Sciatic nerve (tissue), 2 donors: ENCODE data around the gene TBC1D22A. TPM values are rescaled to one million over a fixed set of nuclear protein-coding genes. Genes with fewer than 3 reads are reported as not detected.
"Not testable (repeated sequence)": the region's sequence is repeated elsewhere in the genome, so short reads cannot be mapped to it uniquely, and the experiment has no call there.

Experiments used
- ATAC-seq: fragments of 200-7000 bp; cut with Tn5 transposase; one replicate; pipeline ENCODE4 v1.9.1; 2020; ENCODE audit warnings: mild to moderate bottlenecking, moderate library complexity
- DNase-seq: peaks from one replicate; pipeline ENCODE4 v3.0.0-alpha.2; 2020; ENCODE audit warnings: low spot score
- intact Hi-C: fragments of 100-400 bp; cut with DNase I; formaldehyde crosslinking; loops from one replicate; pipeline ENCODE4 v1.14.2; 2022
- total RNA-seq: library from RNA; stranded (reverse); fragmentation: NEBNext Ultra II Directional; extraction: Animal tissue kit (Norgen Biotek cat#: 25700); gene quantifications from one replicate; pipeline ENCODE4 v1.2.1, GENCODE V29; 2021
- donor health status: DM: no; HTN: no; CAD: no.
- donor health status: DM: no; HTN: no; CAD: no.

Gene TBC1D22A
- total RNA-seq, result 36.3 TPM

- ATAC-seq (peak; percentile 98), DNase-seq (peak; percentile 97)
- intact Hi-C loops, result no loop called here
Measured at GRCh38 chr22:46762238-46763050, at the start of gene TBC1D22A. Gene TBC1D22A, plus strand, starts transcription at chr22:46762650. Its CDS starts 137 bp downstream, at chr22:46762787.

GRCh38 chr22:46714550-46714949 is 47.9 kb upstream of the TBC1D22A start:
- ATAC-seq, result peak; percentile 45

GRCh38 chr22:46719921-46720320 is 42.5 kb upstream of the TBC1D22A start:
- intact Hi-C loops, result no loop called here
- no peak for ATAC-seq

More at GRCh38 chr22:46714550-46714949, 47.9 kb upstream of the TBC1D22A start:
- no peak for DNase-seq
- intact Hi-C loops, result loop anchor here (1.0 kb wide), 1 partner anchor 41 kb away; no protein-coding TSS in a partner anchor

GRCh38 chr22:46721501-46722085 is 40.9 kb upstream of the TBC1D22A start:
- DNase-seq, result no peak
- ATAC-seq, result no peak
- intact Hi-C loops, result no loop called here

More at GRCh38 chr22:46719921-46720320, 42.5 kb upstream of the TBC1D22A start:
- no peak for DNase-seq

DNA sequence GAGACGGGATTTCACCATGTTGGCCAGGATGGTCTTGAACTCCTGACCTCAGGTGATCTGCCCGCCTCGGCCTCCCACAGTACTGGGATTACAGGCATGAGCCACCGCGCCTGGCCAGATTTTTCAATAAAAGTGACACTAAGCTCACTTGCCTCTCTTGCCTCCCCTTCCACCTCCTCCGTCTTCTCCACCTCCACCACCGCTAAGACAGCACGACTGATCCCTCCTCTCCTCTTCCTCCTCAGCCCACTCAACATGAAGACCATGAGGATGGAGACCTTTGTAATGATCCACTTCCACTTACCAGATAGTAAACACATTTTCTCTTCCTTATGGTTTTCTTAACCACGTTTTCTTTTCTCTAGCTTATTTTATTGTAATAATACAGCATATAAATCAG is 38.6 kb upstream of the TBC1D22A start:
- intact Hi-C loops, result no loop called here
- no peak for DNase-seq
- ATAC-seq, result no peak

DNA sequence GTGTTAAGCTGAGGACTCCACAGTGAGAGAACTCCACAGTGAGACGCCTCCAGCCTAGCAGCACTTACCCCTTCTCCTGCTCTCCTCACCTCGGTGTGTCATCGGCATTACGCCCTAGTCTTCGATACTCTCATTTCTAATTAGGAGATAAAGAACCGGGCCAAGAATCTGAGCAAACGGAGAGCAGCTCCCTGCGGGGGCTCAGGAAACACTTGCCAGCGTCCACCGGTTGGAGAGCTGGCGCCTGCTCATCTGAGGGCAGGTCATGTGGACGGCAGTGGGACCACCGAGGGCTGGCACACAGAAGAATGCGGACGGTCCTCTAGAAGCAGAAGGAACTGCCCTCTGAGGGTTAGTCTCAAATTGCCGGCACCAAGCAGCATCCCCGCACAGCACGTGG is 37.4 kb upstream of the TBC1D22A start:
- DNase-seq (no peak), ATAC-seq (no peak)
- intact Hi-C loops, result no loop called here

DNA sequence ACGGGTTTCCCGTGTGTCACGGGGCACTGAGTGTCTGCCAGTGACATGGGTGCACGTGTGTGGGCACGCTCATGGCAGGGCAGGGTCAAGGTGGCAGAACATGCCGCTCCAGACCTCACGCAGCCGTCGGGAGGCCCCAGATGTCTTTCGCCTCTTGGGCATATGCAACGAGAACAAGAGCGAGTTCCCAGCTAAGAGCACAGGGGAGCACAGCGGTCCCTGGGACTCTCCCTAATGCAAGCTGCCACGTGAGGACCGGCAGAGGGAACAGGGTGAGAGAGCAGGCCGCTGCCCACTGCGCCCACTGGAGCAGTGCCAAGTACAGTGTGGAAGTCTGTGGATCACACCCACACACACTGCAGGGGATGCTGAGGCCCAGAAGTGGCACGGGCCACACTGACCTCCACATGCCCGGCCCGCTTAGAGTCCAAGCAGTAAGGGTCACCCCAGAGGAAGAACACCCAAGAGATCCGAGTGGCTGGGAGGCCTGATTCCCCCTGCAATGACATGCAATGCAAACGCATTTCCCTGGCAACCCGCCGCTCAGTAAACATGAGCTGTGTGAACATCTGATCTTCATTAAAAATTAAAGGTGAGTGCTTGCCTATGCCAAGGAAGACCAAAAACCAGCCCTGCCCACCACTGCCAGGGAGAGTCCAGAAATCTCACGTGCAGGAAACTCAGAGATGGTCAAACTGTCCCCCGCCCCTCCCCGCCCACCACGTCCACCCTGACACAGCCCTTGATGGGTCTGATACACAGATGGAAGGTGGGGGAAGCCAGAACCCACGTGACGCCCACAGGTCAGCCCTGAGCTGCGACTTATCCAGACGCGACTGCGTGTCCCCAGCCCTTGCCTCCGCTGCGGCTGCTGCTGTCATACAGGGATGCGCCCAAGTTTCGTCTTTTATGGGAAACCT is 36.1 kb upstream of the TBC1D22A start:
- intact Hi-C loops, result no loop called here
- ATAC-seq (peak; percentile 25), DNase-seq (no peak)

DNA sequence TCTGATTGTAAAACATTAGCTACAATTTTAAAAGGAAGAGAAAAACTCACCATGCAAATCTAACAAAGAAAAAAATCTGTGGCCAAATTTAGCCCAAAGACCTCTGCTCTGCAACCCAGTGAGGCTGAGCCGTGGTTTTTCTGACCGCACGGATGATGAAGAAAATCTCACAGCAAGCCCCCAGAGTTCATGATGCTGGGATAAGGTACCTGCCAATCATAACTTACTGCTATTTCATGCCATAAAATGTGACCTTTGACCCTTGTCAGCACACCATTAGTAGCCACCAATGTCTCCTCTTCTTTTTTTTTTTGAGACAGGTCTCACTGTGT is 35.5 kb upstream of the TBC1D22A start:
- ATAC-seq, result no peak
- no peak for DNase-seq
- intact Hi-C loops, result no loop called here

DNA sequence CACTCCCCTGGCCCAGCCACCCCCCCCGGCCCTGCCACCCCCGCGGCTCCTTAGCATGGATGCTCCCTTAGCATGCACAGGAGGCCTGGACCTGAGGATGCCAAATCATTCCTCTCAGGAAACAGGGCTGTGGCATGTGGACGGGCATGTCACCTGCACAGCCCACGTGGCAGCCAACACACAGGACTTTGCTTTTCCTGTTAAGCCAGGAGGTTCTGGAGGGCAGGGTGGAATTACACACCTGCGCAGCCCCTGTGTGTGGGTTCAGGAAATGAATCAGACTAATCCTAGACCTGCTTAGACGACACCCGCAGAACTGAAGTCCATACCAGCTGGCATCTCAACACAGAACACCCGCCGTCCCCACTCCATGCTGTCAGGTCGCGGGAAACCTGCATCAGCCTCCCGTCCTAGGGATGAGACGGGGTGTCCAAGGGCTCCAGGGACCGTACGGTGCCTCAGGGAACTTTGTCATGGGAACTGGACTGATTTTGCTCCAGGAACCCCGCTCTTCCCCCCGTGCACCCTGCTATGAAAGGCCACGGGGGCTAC is 34.6 kb upstream of the TBC1D22A start:
- DNase-seq (no peak), ATAC-seq (no peak)
- intact Hi-C loops, result no loop called here

GRCh38 chr22:46728470-46728869 is 34.0 kb upstream of the TBC1D22A start:
- intact Hi-C loops, result no loop called here
- ATAC-seq, result no peak

DNA sequence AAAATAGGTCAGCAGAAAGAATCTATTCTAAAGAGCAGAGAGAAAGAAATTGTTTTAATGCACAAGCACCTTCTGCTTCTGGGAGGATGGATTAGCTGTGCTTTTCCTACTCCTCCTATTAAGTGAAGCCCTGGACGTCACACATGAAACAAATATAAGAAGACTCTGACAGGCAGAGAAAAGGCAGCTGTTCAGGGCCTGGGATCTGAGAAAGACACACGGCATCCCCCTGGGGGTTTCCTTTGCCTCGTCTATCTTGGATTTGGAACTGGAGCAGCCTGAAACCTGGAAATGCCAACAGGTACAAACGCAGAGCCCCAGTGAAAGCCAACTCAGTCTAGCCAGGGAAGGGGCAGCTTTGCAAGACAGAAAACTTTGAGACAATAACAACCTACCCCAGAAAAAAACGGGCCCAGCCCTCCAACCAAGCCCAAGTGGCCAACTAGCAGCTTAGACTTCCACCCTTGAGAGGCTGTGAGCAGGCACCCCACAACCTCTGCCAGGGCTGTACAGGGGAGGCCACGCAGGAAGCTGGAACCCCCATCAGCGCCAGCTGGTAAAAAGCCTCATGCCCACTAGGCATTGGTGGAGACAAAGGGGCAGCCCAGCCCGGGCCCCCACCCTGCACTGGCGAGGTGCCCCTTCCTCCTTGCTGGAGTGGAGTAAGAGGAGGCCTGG is 31.7 kb upstream of the TBC1D22A start:
- intact Hi-C loops, result no loop called here
- no peak for ATAC-seq

More at GRCh38 chr22:46728470-46728869, 34.0 kb upstream of the TBC1D22A start:
- DNase-seq, result no peak

GRCh38 chr22:46731246-46732040 is 31.0 kb upstream of the TBC1D22A start:
- intact Hi-C loops, result no loop called here
- DNase-seq, result no peak

More for the DNA sequence above, 31.7 kb upstream of the TBC1D22A start:
- no peak for DNase-seq

GRCh38 chr22:46732041-46732379 is 30.4 kb upstream of the TBC1D22A start:
- intact Hi-C loops, result no loop called here
- no peak for ATAC-seq
- no peak for DNase-seq

More at GRCh38 chr22:46731246-46732040, 31.0 kb upstream of the TBC1D22A start:
- peak; percentile 36 for ATAC-seq

DNA sequence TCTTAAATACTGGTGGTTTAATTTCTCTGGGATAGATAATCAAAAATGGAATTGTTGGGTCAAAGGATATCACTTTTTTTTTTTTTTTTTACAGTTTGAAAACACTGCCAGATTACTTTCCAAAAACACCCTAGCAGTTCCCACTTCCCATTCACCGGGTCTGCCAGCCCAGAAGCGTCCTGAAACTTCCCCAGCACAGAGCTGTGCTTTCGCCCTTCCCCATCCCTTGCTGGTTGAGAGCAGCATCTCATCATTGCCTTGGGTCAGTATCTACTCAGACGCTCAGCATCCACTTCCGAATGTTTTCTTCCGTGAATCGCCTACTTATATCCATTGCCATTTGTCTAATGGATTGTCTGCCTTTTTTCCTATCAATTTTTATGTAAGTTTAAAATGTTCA is 29.9 kb upstream of the TBC1D22A start:
- no peak for DNase-seq
- intact Hi-C loops, result no loop called here
- no peak for ATAC-seq

DNA sequence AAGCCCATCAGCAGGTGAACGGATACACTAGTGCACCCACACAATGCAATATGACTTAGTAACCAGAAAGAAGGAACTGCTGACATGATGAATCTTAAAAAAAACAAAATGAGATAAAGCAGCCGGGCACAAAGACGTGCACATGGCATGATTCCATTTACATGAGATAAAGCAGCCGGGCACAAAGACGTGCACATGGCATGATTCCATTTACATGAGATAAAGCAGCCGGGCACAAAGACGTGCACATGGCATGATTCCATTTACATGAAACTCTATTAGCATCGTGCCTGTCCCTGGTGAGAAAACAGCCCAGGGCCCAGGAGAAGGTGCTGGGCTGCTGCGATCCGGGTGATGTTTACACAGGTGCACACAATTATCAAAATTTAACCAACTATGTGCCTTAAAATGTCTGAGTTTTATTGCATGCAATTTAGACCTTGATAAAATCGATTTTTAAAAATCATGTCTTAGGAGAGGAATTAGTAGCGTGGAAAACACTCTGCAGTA is 28.2 kb upstream of the TBC1D22A start:
- intact Hi-C loops, DNase-seq, ATAC-seq: not testable (repeated sequence)

- DNase-seq, result no peak
- peak; percentile 7 for ATAC-seq
- intact Hi-C loops, result no loop called here
Measured at GRCh38 chr22:46734830-46735453, 27.5 kb upstream of the TBC1D22A start.
